NB4 (cell line): ENCODE results near the gene DAPP1.

Experiments
- MYC ChIP-seq: IDR thresholded peaks from 2 replicates; pipeline ENCODE4 v1.6.1; 2011; ENCODE audit warnings: low read depth, low read length
- POLR2A ChIP-seq: IDR thresholded peaks from 2 replicates; pipeline ENCODE4 v1.6.1; 2011; ENCODE audit warnings: mild to moderate bottlenecking; ENCODE audit not compliant: insufficient read length; ENCODE audit errors: extremely low read depth
- TF ChIP-seq, protein P1 (sequence below): IDR thresholded peaks from one replicate; pipeline ENCODE4 v1.5.1; 2012; ENCODE audit warnings: low read depth, low read length
- TF ChIP-seq, protein P2 (sequence below): IDR thresholded peaks from 2 replicates; pipeline ENCODE4 v1.6.1; 2011; ENCODE audit warnings: low read depth, low read length

DNA sequence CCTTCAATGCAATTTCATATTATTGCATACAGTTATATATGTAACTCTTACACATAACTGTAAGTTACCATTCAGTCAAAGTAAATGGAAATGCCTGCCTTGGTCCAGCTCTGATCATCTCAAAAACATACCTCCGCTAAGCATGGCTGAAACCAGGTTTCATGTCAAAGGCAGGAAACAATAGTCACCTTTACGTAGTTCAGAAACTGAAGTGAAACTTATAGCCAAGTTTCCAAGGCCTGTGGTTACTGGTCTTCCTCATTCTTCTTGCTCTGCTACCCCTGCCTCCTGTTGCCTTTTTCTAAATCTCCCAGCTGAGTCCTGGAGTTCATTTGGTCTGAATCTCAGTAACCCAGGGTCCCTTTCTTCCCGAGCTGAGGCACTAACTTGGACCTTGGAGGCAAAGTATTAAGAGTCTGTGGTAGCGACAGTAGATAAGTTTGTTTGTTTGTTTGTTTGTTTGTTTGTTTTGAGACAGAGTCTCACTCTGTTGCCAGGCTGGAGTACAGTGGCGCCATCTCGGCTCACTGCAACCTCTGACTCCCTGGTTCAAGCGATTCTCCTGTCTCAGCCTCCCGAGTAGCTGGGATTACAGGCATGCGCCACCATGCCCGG, 30.8 kb downstream of the DAPP1 start:
- TF ChIP-seq, protein P1, sequence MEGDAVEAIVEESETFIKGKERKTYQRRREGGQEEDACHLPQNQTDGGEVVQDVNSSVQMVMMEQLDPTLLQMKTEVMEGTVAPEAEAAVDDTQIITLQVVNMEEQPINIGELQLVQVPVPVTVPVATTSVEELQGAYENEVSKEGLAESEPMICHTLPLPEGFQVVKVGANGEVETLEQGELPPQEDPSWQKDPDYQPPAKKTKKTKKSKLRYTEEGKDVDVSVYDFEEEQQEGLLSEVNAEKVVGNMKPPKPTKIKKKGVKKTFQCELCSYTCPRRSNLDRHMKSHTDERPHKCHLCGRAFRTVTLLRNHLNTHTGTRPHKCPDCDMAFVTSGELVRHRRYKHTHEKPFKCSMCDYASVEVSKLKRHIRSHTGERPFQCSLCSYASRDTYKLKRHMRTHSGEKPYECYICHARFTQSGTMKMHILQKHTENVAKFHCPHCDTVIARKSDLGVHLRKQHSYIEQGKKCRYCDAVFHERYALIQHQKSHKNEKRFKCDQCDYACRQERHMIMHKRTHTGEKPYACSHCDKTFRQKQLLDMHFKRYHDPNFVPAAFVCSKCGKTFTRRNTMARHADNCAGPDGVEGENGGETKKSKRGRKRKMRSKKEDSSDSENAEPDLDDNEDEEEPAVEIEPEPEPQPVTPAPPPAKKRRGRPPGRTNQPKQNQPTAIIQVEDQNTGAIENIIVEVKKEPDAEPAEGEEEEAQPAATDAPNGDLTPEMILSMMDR: no peak
- TF ChIP-seq POLR2A (no peak), MYC (no peak)
- TF ChIP-seq, protein P2, sequence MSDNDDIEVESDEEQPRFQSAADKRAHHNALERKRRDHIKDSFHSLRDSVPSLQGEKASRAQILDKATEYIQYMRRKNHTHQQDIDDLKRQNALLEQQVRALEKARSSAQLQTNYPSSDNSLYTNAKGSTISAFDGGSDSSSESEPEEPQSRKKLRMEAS: no peak
